Testis (tissue), 3 donors: ENCODE results near the gene FAHD2B. TPM values are rescaled to one million over a fixed set of nuclear protein-coding genes. Genes with fewer than 3 reads are reported as not detected.
"Not testable (repeated sequence)": the region's sequence is repeated elsewhere in the genome, so short reads cannot be mapped to it uniquely, and the experiment has no call there.

Experiments used
- DNase-seq: peaks from one replicate; pipeline ENCODE4 v3.0.0-alpha.2; 2019
- H3K27ac ChIP-seq, 2 donors: fragments of 200-600 bp; sonication (generic); one replicate each; pipeline ENCODE4 v1.5.1; 2019
- H3K27me3 ChIP-seq: fragments of 200-600 bp; sonication (generic); one replicate; pipeline ENCODE4 v1.5.1; 2019
- H3K36me3 ChIP-seq: fragments of 200-600 bp; sonication (generic); one replicate; pipeline ENCODE4 v1.5.1; 2017; ENCODE audit warnings: low read depth; ENCODE audit errors: missing control alignments
- H3K4me1 ChIP-seq: fragments of 200-600 bp; sonication (generic); one replicate; pipeline ENCODE4 v1.5.1; 2019
- H3K4me3 ChIP-seq, 2 donors: fragments of 200-600 bp; sonication (generic); one replicate each; pipeline ENCODE4 v1.5.1; 2017 to 2019
- H3K9me3 ChIP-seq: fragments of 200-600 bp; sonication (generic); one replicate; pipeline ENCODE4 v1.5.1; 2017
- POLR2A ChIP-seq: fragments of 450-650 bp; IDR thresholded peaks from one replicate; pipeline ENCODE4 v1.6.1; 2017; ENCODE audit warnings: antibody characterized with exemption, mild to moderate bottlenecking, moderate library complexity
- WGBS, 2 donors: methylation state at CpG; one replicate each; pipeline ENCODE4 v1.1.5; 2018; 5-methylcytosine and 5-hydroxymethylcytosine counted together
- intact Hi-C: fragments of 100-400 bp; cut with DNase I; formaldehyde crosslinking; loops from one replicate; pipeline ENCODE4 v1.15.1; 2023; ENCODE audit warnings: low total_unique reads
- polyA plus RNA-seq: library from polyadenylated mRNA; stranded (reverse); fragments of 350-450 nt; fragmentation: Illumina TruSeq; extraction: RNeasy Lipid Tissue Mini Kit (QIAGEN cat#74804); gene quantifications from one replicate; pipeline ENCODE4 v1.2.3, GENCODE V29; 2014; ENCODE audit warnings: low read depth, low replicate concordance; ENCODE audit not compliant: insufficient read depth
- total RNA-seq, 2 donors: library from RNA; depleted of rRNA; stranded (reverse); fragments of >200 nt; gene quantifications; one replicate each; pipeline ENCODE4 v1.2.3, GENCODE V29; 2016
- TF ChIP-seq, protein P1 (sequence below), 3 experiments: fragments of 450-650 bp in 2 of 3; fragments of 200-600 bp in 1 of 3; sonication (generic) in 1 of 3; IDR thresholded peaks; one replicate each; pipeline ENCODE4 v1.5.1; 2016 to 2019; ENCODE audit warnings: antibody characterized with exemption in 3 of 3, mild to moderate bottlenecking in 2 of 3, moderate library complexity in 1 of 3

The FAHD2B gene
- total and polyA plus RNA-seq, 3 donors from 2014 or later = 37.2 to 87.0 (median 55.8) TPM

DNA sequence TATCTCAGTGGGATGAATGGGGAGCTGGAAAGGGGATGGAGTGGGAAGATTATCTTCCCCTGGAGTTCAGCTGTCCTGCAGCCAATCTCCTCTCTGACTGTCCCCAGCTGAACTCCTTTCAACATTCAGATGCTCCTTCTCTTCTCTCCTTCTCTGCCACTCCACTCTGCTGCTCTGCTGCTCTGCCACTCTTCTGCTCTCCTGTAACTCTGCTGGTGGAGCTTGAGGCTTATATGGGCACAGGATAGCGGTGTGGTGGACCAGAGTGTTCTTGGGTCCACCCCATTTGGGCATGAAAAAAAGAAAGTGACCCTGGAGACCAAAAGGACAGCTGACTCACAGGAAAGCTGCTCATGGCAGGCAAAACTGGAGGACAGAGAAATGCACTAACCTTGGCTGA, 26.6 kb downstream of the FAHD2B start:
- Histone ChIP-seq H3K27ac (no peak overlapping the region), H3K9me3 (no peaks in the 10 kb centered on the region), H3K27me3 (no peaks in the 10 kb centered on the region), H3K4me3 (no peak overlapping the region), H3K36me3 (no peaks in the 10 kb centered on the region), H3K4me1 (no peaks in the 10 kb centered on the region)
- TF ChIP-seq, protein P1, sequence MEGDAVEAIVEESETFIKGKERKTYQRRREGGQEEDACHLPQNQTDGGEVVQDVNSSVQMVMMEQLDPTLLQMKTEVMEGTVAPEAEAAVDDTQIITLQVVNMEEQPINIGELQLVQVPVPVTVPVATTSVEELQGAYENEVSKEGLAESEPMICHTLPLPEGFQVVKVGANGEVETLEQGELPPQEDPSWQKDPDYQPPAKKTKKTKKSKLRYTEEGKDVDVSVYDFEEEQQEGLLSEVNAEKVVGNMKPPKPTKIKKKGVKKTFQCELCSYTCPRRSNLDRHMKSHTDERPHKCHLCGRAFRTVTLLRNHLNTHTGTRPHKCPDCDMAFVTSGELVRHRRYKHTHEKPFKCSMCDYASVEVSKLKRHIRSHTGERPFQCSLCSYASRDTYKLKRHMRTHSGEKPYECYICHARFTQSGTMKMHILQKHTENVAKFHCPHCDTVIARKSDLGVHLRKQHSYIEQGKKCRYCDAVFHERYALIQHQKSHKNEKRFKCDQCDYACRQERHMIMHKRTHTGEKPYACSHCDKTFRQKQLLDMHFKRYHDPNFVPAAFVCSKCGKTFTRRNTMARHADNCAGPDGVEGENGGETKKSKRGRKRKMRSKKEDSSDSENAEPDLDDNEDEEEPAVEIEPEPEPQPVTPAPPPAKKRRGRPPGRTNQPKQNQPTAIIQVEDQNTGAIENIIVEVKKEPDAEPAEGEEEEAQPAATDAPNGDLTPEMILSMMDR (IDR thresholded peaks at IDR 0.05) = no peak
- TF ChIP-seq POLR2A = no peak
- no peak for DNase-seq
- intact Hi-C loops = no loop called here
- 98 to 100% methylated on average over 1 of the region's 1 CpG for WGBS, 2 donors

DNA sequence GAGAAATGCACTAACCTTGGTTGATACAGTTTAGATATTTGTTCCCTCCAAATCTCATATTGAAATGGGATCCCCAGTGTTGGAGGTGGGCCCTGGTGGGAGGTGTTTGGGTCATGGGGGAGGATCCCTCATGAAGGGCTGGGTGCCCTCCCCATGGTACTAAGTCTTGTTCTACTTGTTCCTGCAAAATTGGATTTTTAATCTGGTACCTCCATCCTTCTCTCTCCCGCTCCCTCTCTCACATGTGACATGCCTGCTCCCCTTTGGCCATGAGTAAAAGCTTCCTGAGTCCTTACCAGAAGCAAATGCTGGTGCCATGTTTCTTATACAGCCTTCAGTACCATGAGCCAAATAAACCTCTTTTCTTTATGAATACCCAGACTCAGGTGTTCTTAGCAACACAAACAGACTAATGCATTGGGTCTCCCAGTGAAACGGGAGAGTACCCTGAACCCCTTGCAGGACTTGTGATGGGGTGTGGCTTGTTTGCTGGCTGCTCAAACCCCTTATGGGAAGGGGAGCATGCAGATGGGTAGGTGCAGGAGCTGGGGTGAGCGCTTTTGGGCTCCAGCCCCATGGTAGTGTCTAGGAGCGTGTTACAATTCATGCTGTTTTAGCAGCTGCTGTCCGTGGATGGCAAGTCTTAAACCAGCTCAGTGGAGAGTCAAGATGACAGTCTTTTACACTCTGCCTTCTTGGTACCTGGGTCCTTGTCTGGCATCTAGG, 27.2 kb downstream of the FAHD2B start:
- Histone ChIP-seq H3K4me3 (no peak overlapping the region), H3K27ac (no peak overlapping the region), H3K36me3 (no peaks in the 10 kb centered on the region), H3K4me1 (no peaks in the 10 kb centered on the region), H3K27me3 (no peaks in the 10 kb centered on the region), H3K9me3 (no peaks in the 10 kb centered on the region)
- intact Hi-C loops = no loop called here
- DNase-seq = no peak
- 78 to 79% methylated on average over 5 of the region's 5 CpGs for WGBS, 2 donors
- TF ChIP-seq, protein P1 (IDR thresholded peaks at IDR 0.05) = no peak
- TF ChIP-seq POLR2A = no peak

DNA sequence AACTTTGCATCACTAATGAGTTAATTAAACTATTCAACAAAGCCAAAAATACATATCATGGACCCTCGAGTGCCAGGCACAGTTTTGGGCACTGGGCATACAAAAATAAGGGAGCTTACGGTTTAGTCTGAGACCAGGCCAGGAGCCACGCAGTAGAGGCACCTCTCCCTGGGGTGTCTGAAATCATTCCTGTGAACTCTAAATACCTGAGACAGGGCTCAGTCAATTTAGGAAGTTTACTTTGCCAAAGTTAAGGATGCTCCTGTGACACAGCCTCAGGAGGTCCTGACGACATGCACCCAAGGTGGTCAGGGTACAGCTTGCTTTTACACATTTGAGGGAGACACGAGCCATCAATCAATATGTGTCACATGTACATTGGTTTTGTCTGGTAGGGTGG, 28.7 kb downstream of the FAHD2B start:
- DNase-seq = not testable (repeated sequence)

DNA sequence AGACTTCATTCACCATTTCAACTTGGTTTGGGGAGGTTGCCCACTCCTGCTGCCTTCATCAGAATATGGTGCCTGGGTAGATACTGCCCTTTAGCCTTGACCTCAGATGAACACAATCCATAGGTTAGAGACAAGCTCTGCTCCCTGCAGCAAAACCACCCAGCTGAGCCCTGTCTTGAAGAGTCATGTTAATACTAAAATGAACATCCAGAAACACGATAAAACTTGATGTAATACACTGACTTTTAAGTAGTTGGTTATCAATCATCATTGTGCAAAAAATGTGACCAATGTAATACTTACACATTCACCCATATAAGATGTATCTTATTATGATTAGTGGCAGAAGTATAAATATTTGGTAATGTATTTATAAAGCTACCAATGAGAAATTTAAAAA, 32.7 kb downstream of the FAHD2B start:
- H3K27me3 ChIP-seq, DNase-seq, H3K4me1 ChIP-seq, intact Hi-C loops, H3K4me3 ChIP-seq, H3K27ac ChIP-seq, H3K9me3 ChIP-seq, H3K36me3 ChIP-seq: not testable (repeated sequence)
- 90 to 95% methylated on average over 1 of the region's 1 CpG for WGBS, 2 donors

More for the DNA sequence above, 28.7 kb downstream of the FAHD2B start:
- intact Hi-C loops, H3K27me3 ChIP-seq, H3K4me3 ChIP-seq, H3K36me3 ChIP-seq, H3K4me1 ChIP-seq, H3K9me3 ChIP-seq, H3K27ac ChIP-seq: not testable (repeated sequence)
- WGBS, 2 donors = 83 to 93% methylated on average over 4 to 5 of the region's 5 CpGs

DNA sequence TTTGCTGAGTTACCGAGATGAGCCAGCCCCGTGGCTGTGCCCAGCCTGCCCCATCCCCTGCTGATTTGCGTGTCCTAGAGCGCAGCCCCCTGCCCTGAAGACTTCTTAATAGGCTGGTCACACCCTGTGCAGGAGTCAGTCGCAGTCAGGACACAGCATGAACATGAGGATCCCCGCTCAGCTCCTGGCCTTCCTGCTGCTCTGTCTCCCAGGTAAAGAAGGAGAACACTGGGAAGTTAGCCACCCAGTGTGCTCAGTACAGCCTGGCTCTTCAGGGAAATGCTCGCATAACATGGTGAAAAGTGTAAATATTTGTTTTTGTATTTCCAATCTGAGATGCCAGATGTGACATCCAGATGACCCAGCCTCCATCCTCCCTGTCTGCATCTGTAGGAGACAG, 34.9 kb downstream of the FAHD2B start:
- H3K27ac ChIP-seq, H3K27me3 ChIP-seq, H3K36me3 ChIP-seq, H3K4me3 ChIP-seq, DNase-seq, intact Hi-C loops, H3K9me3 ChIP-seq, H3K4me1 ChIP-seq: not testable (repeated sequence)
- WGBS, 2 donors = 75 to 77% methylated on average over 7 of the region's 7 CpGs

DNA sequence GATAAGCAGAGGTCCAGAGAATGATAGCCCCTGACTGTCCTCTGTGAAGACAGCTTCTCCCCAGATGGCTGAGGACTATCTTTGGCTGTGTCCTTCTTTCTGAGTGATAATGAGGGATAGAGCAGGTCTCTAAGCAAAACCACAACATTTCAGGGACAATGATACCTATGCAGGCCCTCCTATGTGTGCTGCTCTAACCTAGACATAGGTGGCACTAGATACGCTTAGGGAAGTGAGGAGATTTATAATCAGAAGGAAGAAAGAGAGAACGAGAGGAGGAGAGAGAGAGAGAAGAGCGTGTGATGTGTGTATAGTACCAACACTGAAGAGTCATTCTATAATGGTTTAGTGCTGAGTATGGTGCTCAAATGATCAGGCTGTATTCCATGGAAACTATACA, 38.5 kb downstream of the FAHD2B start:
- H3K27ac ChIP-seq, H3K36me3 ChIP-seq, intact Hi-C loops, H3K4me1 ChIP-seq, H3K4me3 ChIP-seq, H3K9me3 ChIP-seq, H3K27me3 ChIP-seq, DNase-seq: not testable (repeated sequence)
- WGBS, 2 donors = 81 to 86% methylated on average over 3 of the region's 3 CpGs

DNA sequence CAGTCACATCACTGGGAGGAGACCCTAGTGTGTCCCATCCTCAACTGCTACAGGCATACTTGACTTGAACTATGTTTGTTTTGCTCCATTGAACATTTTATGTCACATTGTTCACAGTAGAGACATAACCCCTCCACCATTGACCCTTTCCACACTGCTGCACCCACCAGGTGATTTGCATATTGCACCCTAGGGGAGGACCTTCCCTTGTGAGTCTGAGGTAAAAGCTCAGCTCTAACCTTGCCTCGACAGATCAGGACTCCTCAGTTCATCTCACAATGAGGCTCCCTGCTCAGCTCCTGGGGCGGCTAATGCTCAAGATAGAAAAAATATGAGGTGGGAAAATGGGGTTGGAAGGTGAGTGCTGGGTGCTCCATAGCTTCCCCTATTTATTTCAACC, 44.6 kb downstream of the FAHD2B start:
- H3K36me3 ChIP-seq, intact Hi-C loops: not testable (repeated sequence)

DNA sequence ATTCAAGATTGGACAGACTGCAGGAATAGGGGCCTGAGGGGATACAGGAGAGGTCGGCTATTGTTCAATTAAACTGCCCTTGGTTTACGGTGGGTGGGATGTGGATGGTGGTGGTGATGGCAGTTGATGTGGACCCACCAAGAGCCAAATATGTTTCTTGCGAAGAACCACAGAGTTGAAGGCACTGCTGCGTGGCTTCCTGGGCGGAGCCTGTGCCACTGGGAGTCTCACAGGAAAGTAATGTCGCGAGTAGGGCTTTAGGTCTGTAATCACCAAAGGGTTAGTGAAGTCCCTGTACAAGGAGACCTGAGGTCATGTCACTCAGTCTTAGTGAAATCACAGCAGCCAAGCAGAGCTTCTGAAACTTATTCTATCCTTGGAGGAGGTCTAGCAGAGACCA, 46.2 kb downstream of the FAHD2B start:
- H3K4me1 ChIP-seq, intact Hi-C loops, DNase-seq, H3K9me3 ChIP-seq, H3K27ac ChIP-seq, H3K4me3 ChIP-seq, H3K36me3 ChIP-seq, H3K27me3 ChIP-seq: not testable (repeated sequence)
- WGBS, 2 donors = 71 to 87% methylated on average over 2 to 7 of the region's 7 CpGs

More for the DNA sequence above, 44.6 kb downstream of the FAHD2B start:
- H3K4me3 ChIP-seq, H3K4me1 ChIP-seq, H3K27me3 ChIP-seq, DNase-seq, H3K27ac ChIP-seq, H3K9me3 ChIP-seq: not testable (repeated sequence)
- 72% methylated on average over 2 of the region's 2 CpGs; no CpG with 5 or more reads in 1 of the 2 donors for WGBS, 2 donors

DNA sequence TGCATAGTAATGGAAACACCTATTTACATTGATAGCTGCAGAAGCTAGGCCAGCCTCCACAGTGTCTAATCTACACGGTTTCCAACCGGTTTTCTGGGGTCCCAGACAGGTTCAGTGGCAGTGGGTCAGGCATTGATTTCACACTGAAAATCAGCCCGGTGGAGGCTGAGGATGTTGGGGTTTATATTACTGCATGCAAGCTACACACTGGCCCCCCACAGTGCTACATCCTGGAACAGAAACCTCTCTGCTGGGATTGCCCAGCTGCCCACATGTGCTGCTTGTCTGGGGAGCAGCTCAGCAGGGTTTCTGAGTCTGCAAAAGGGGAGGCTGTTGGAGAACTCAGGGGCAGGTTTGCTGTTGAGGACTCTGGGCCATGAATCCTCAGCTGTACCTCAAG, 48.0 kb downstream of the FAHD2B start:
- H3K27me3 ChIP-seq, intact Hi-C loops, H3K4me1 ChIP-seq, H3K4me3 ChIP-seq, DNase-seq, H3K9me3 ChIP-seq, H3K27ac ChIP-seq, H3K36me3 ChIP-seq: not testable (repeated sequence)
- WGBS, 2 donors = 84 to 87% methylated on average over 2 to 3 of the region's 3 CpGs

DNA sequence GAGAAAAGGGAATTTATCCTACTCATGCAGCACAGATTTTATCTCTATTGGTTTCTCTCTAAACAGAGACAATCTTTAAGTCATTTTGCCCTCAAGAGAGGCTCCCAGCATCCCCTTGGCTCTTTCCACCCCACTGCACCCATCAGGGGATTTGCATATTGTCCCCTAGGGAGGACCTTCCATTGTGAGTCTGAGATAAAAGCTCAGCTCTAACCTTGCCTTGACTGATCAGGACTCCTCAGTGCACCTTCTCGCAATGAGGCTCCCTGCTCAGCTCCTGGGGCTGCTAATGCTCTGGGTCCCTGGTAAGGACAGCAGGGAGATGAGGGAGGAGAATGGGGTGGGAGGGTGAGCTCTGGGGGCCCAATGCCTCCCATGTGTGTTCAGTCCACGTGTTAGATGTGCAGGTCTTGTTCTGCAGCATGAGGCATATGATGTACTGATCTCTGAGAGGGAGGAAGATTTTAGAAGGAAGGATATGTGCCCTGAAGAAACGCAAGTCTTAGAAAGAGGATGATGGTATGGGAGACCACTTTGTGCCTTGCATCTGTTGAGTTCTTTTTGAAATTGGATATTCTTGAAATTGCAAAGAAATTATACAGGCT, 48.7 kb downstream of the FAHD2B start:
- H3K4me1 ChIP-seq, H3K9me3 ChIP-seq, H3K36me3 ChIP-seq, H3K27ac ChIP-seq, intact Hi-C loops, DNase-seq, H3K4me3 ChIP-seq, H3K27me3 ChIP-seq: not testable (repeated sequence)
- WGBS, 2 donors = 53 to 69% methylated on average over 3 of the region's 3 CpGs
